Naive thymus-derived CD8-positive, alpha-beta T cell (primary cell): ENCODE data around the gene GLB1L3. TPM values are rescaled to one million over a fixed set of nuclear protein-coding genes. Genes with fewer than 3 reads are reported as not detected.
A peak's percentile ranks its signal among the peaks of the same experiment; 100 is the strongest.

Experiments
- ATAC-seq, 2 donors: fragments of 150-1000 bp; cut with Tn5 transposase in 1 of 2; sonication (Bioruptor Pico), chemical (Tn5 transposase) in 1 of 2; 1 replicate in 1 of 2; 2 replicates in 1 of 2; pipeline ENCODE4 v1.10.0; 2021; ENCODE audit warnings: mild to moderate bottlenecking in 2 of 2, moderate library complexity in 2 of 2
- POLR2A ChIA-PET: fragments of 350-600 bp; sonication (Branson Sonifier 250); formaldehyde crosslinking; loops from one replicate; lab custom pipeline; 2021; ENCODE audit warnings: antibody characterized with exemption; lab: Charles Lee
- DNase-seq, 10 donors: peaks; one replicate each; pipeline versions ENCODE4 v3.0.0 to v3.0.0-alpha.2; 2020 to 2022
- H3K27ac Mint-ChIP-seq, 10 donors: one replicate each; pipeline ENCODE4 v1.8.0; 2020 to 2022; ENCODE audit warnings: mild to moderate bottlenecking in 10 of 10, mixed read lengths in 10 of 10, moderate library complexity in 4 of 10, inconsistent platforms in 1 of 10
- H3K27me3 Mint-ChIP-seq, 5 donors: one replicate each; pipeline ENCODE4 v1.8.0; 2021 to 2022; ENCODE audit warnings: mixed read lengths in 5 of 5
- H3K36me3 Mint-ChIP-seq, 3 donors: one replicate each; pipeline ENCODE4 v1.8.0; 2020 to 2022; ENCODE audit warnings: mixed read lengths in 3 of 3, mild to moderate bottlenecking in 2 of 3, inconsistent platforms in 1 of 3
- H3K4me1 Mint-ChIP-seq, 4 donors: one replicate each; pipeline ENCODE4 v1.8.0; 2021 to 2022; ENCODE audit warnings: mixed read lengths in 4 of 4
- H3K4me3 Mint-ChIP-seq, 10 donors: one replicate each; pipeline ENCODE4 v1.8.0; 2020 to 2022; ENCODE audit warnings: mild to moderate bottlenecking in 10 of 10, mixed read lengths in 10 of 10, moderate library complexity in 6 of 10, inconsistent platforms in 1 of 10
- H3K9me3 Mint-ChIP-seq, 9 donors: one replicate each; pipeline ENCODE4 v1.8.0; 2020 to 2022; ENCODE audit warnings: mixed read lengths in 9 of 9, mild to moderate bottlenecking in 3 of 9, inconsistent platforms in 1 of 9, moderate library complexity in 1 of 9
- polyA plus RNA-seq, 3 donors: library from polyadenylated mRNA; unstranded; fragments of 300-500 nt; fragmentation: Illumina TruSeq; gene quantifications; one replicate each; pipeline ENCODE4 v1.2.3, GENCODE V29; 2021
- total RNA-seq, 8 experiments: library from RNA in 2 of 8; stranded (reverse) in 2 of 8; gene quantifications; one replicate each; pipeline ENCODE4 v1.2.3 and lab custom pipeline; 2021 to 2026

The GLB1L3 gene, protein sequence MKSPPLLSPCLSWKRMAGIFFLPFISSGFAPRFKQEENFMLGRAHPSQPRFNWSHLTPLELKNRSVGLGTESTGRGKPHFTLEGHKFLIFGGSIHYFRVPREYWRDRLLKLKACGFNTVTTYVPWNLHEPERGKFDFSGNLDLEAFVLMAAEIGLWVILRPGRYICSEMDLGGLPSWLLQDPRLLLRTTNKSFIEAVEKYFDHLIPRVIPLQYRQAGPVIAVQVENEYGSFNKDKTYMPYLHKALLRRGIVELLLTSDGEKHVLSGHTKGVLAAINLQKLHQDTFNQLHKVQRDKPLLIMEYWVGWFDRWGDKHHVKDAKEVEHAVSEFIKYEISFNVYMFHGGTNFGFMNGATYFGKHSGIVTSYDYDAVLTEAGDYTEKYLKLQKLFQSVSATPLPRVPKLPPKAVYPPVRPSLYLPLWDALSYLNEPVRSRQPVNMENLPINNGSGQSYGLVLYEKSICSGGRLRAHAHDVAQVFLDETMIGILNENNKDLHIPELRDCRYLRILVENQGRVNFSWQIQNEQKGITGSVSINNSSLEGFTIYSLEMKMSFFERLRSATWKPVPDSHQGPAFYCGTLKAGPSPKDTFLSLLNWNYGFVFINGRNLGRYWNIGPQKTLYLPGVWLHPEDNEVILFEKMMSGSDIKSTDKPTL
- total RNA-seq (1 to 10 TPM; 1.2 TPM), polyA plus RNA-seq (1 to 10 TPM; 2.0 to 2.5 (median 2.2) TPM), total RNA-seq (lab: John Stamatoyannopoulos, UW) (2.4 to 9.3 (median 3.8) reads per million in 6 experiments)

DNA sequence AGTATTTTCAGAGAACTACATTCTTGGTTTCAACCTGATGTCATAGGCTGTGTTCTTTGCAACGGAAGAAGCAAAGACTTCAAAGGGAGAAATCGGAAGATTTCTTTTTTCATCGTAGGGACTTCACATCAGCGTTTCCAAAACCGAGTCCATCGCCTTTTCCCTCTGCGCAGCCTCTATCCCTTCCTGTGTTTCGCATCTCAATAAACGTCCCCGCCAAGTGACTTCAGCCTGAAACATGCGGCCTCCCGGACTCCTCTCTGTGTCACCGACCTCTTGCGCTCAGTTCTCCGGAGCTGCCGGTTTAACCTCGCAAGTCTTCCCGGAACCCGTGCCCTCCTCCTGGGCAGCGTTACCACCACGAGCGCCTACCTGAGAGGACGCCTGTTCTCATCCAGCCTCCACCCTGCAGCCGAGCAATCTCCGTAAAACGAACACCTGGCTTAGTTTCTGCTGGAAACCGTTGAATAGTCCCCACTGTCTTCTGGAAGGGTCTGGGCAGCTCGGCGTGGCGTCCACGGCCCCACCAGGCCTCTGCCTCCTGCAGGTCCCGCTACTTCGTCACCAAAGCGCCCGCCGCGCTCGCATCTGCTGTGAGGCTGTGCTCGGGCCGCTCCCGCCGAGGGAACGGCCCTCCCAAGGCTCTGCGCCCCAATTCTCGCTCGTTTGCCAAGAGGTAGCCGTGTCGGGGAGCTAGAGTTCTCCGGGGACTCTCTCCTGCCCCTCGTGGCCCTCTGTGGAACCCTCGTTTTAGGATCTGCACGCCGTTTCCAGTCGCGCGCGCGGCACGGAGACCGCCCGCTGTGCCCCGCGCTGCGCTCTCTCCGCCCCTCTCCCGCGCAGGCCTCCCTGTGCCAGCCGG is at the start of gene GLB1L3:
GLB1L3 (plus strand) TSS at position 846 of the 862 bp plus-strand sequence. CDS start 362 bp downstream, outside the sequence.
- POLR2A ChIA-PET: interaction anchor here (1.8 to 4.7 kb wide), 2 partner anchors 22 to 51 kb away, joined by 10 to 41 read pairs; partner anchors contain the start of genes ACAD8, NCAPD3 and VPS26B
- Mint-ChIP-seq H3K36me3 (peaks cover 0 to 3% (median 0%) of the 10 kb centered on the region in 3 donors), H3K4me1 (peaks cover 18 to 54% (median 44%) of the 10 kb centered on the region in 4 donors), H3K27ac (peak within 1 kb of the TSS; percentile 64 to 95 (median 92)), H3K4me3 (peak within 1 kb of the TSS; percentile 86 to 99 (median 94)), H3K27me3 (peaks cover 0 to 38% (median 0%) of the 10 kb centered on the region in 5 donors), H3K9me3 (peaks cover 0 to 11% (median 0%) of the 10 kb centered on the region in 9 donors)
- DNase-seq (peak; percentile 52 to 86 (median 78)), ATAC-seq (peak; percentile 90 to 91)

DNA sequence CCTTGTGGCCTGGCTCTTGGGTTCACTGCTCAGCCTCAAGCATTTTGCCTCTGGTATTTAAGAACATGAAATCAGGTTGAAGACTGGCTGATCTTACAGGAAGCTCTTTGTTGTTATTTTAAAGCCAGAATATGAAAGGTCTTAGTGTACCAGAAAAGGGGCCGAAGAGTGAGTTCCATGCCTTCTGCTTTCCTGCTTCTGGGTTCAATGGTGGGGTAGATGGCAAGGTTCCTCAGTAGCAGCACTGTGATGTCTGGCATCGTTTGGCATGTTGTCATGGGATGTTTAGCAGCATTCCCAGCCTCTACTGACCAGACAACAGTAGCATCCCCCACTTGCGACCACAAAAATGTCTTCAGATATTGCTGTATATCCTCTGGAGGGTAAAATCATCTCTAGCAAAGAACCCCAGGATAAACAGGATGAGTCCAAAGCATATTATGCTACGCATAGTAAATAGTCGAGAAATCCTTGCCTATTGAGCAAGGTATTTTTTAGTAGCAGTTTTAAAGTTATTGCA is 49.3 kb upstream of the GLB1L3 start:
- H3K36me3 Mint-ChIP-seq: peaks cover 0 to 7% (median 1%) of the 10 kb centered on the region in 3 donors
- no peaks in the 10 kb centered on the region for H3K27me3 Mint-ChIP-seq
- H3K4me3 Mint-ChIP-seq: peak overlapping the region; percentile 67 to 98 (median 93)
- ATAC-seq (no peak), DNase-seq (no peak)
- POLR2A ChIA-PET: interaction anchor here (1.2 to 7.8 kb wide), 2 partner anchors 24 to 192 kb away, joined by 3 to 115 read pairs; partner anchors contain the start of genes ACAD8 and THYN1
- H3K9me3 Mint-ChIP-seq: no peaks in the 10 kb centered on the region
- H3K27ac Mint-ChIP-seq: peak overlapping the region; percentile 25 to 88 (median 61)
- peaks cover 55 to 87% (median 79%) of the 10 kb centered on the region in 4 donors for H3K4me1 Mint-ChIP-seq

DNA sequence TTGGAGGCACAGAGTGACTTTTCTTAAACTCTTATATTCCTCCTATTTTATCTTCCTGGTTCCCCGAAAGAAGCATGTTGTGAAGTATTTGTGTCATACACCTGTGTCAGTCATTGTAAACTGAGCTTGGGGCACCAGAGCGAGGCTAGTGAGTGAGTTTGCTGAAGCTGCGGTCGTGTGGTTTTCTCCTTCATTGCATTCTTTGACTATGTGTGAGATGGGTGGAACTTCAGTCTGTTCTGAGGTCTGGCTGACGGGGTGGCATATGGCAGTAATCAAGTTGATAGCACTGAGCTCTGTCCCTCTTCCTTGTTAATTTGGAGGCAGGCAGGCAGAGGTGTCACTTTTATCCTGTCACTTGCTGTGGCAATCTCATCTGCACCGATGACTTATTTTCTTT is 47.6 kb upstream of the GLB1L3 start:
- H3K9me3 Mint-ChIP-seq: no peaks in the 10 kb centered on the region
- DNase-seq (peak in 7 of 10 donors; percentile 7 to 43 (median 25)), ATAC-seq (peak in 1 of 2 donors; percentile 8)
- H3K27me3 Mint-ChIP-seq: no peaks in the 10 kb centered on the region
- H3K36me3 Mint-ChIP-seq: peaks cover 0 to 10% (median 1%) of the 10 kb centered on the region in 3 donors
- H3K27ac Mint-ChIP-seq: peak overlapping the region in 5 of 10 donors; percentile 27 to 57 (median 43)
- H3K4me3 Mint-ChIP-seq: peak overlapping the region; percentile 2 to 98 (median 51)
- POLR2A ChIA-PET: interaction anchor here (0.6 to 7.8 kb wide), 3 partner anchors 22 to 107 kb away, joined by 3 to 115 read pairs (median 4); partner anchors contain the start of genes ACAD8 and THYN1
- H3K4me1 Mint-ChIP-seq: peaks cover 48 to 90% (median 76%) of the 10 kb centered on the region in 4 donors

DNA sequence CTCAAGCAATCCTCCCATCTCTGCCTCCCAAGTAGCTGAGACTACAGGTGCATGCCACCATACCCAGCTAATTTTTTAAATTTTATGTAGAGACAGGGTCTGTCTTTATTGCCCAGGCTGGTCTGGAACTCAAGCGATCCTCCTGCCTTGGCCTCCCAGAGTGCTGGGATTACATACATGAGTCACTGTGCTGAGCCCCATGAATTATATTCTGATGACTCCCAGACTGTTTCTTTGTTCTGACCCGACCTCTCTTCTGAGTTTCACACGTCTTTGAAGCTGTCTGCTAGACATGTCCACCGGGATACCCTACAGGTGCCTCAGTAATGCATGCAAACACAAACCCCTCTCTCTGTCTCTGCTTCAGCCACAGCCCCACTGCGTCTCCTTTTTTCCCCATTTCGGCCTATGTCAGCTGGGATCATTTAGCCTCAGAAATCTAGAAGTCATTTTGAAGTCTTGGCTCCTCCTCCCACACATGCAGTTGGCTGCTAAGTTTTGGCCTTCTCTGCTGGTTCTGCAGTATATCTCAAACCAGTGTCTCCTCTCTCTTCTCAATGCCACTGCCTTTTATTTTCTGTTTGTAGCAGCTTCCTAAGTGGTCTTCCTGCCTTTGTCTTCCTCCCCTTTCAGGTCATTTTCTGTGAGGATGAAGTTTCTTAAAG is 46.9 kb upstream of the GLB1L3 start:
- Mint-ChIP-seq H3K4me1 (peaks cover 48 to 88% (median 74%) of the 10 kb centered on the region in 4 donors), H3K9me3 (no peaks in the 10 kb centered on the region), H3K27ac (peak overlapping the region in 8 of 10 donors; percentile 27 to 84 (median 56)), H3K4me3 (peak overlapping the region; percentile 12 to 98 (median 61)), H3K36me3 (peaks cover 0 to 10% (median 0%) of the 10 kb centered on the region in 3 donors), H3K27me3 (no peaks in the 10 kb centered on the region)
- DNase-seq (no peak), ATAC-seq (no peak)
- POLR2A ChIA-PET: interaction anchor here (0.6 to 7.8 kb wide), 2 partner anchors 22 to 45 kb away, joined by 4 to 115 read pairs; partner anchors contain the start of genes ACAD8 and THYN1

DNA sequence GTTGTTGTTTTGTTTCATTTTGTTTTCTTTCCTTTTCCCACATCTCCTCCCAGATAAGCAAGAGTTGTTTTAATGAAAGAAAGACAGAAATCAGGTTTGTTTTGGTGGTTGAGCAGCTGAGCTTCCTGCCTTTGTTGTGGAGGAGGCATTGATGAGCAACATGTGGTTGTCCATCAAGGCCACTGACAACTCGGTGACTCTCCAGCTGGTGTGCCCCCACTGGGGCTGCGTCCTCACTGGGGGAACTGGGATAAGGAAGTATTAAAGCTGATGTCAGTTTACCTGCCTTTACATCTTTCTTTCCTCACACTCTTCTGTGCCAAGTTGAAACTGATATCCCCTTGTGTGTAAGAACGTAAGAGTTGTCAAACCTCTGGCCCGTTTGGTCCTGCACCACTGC is 45.8 kb upstream of the GLB1L3 start:
- no peak for DNase-seq
- POLR2A ChIA-PET: interaction anchor here (7.8 kb wide), 1 partner anchor 20 kb away, joined by 115 read pairs; the partner anchor contains the start of genes ACAD8 and THYN1
- H3K36me3 Mint-ChIP-seq: peaks cover 0 to 18% (median 0%) of the 10 kb centered on the region in 3 donors
- no peak for ATAC-seq
- no peaks in the 10 kb centered on the region for H3K27me3 Mint-ChIP-seq
- peaks cover 48 to 85% (median 74%) of the 10 kb centered on the region in 4 donors for H3K4me1 Mint-ChIP-seq
- H3K4me3 Mint-ChIP-seq: peak overlapping the region in 7 of 10 donors; percentile 29 to 98 (median 64)
- peak overlapping the region in 9 of 10 donors; percentile 17 to 84 (median 54) for H3K27ac Mint-ChIP-seq
- H3K9me3 Mint-ChIP-seq: no peaks in the 10 kb centered on the region

DNA sequence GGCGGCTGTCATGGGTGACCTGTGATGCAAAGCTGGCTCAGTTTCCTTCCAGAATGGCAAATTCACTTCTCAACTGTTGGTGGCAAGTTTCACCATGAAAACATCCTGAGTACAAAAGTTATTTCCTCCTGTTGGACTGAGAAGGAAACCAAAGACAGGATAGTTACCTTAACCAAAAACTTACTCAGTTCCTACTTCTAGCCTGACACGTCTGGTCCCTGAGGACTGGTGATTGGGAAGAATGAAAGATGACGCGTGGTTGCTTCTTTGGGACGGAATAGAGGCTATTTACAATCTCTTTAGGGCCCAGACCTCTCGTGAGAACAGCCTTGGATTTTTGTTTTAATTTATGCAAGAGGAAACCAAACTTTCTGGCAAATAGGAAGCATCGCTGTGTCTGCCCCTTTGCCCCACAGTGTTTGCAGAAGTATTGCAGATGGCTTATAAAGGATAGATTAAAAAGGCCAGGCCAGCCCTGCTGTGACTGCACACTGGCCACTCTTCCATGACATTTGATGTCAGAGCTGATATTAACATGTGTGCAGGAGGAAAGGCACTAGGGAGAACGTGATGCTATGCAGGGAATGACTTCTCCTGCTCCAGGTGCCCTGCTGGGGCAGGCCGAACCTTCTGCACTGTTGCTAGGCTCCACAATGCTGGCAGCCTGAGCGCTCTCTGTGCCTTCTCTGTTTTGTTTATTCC is 44.1 kb upstream of the GLB1L3 start:
- Mint-ChIP-seq H3K36me3 (peaks cover 0 to 36% (median 4%) of the 10 kb centered on the region in 3 donors), H3K4me1 (peaks cover 36 to 68% (median 57%) of the 10 kb centered on the region in 4 donors), H3K27ac (peak overlapping the region in 4 of 10 donors; percentile 19 to 69 (median 61)), H3K27me3 (no peaks in the 10 kb centered on the region), H3K4me3 (peak overlapping the region in 2 of 10 donors; percentile 19 to 36), H3K9me3 (no peaks in the 10 kb centered on the region)
- POLR2A ChIA-PET: interaction anchor here (1.9 kb wide), 1 partner anchor 21 kb away, joined by 4 read pairs; the partner anchor contains the start of genes ACAD8 and THYN1
- DNase-seq: no peak
- ATAC-seq: no peak

DNA sequence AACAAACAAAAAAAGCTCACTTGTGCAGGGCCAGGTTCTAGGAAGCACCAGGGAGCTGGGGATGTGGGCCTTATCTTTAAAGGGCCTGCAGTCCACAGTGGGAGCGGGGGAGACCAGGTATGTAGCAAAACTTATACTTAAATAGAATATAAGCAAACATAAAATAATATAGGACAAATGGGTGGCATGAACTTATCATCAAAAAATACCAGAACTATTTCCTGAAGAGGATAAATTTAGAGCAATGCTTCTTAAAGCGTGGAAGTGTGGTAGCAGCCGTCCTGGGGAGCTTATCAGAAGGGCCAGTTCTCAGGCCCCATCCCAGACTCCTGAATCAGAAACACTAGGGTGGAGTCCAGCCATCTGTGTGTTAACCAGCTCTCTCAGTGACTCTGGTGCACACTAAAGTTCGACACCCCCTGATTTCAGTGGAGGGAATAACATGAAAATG is 42.4 kb upstream of the GLB1L3 start:
- DNase-seq (no peak), ATAC-seq (no peak)
- peak overlapping the region in 2 of 10 donors; percentile 15 to 43 for H3K27ac Mint-ChIP-seq
- H3K36me3 Mint-ChIP-seq: peaks cover 0 to 48% (median 4%) of the 10 kb centered on the region in 3 donors
- peaks cover 30 to 51% (median 42%) of the 10 kb centered on the region in 4 donors for H3K4me1 Mint-ChIP-seq
- H3K4me3 Mint-ChIP-seq: no peak overlapping the region
- POLR2A ChIA-PET: interaction anchor here (1.1 to 1.9 kb wide), 3 partner anchors 9 to 20 kb away, joined by 3 to 9 read pairs (median 4); partner anchors contain the start of genes ACAD8, THYN1 and VPS26B
- H3K9me3 Mint-ChIP-seq: no peaks in the 10 kb centered on the region
- H3K27me3 Mint-ChIP-seq: no peaks in the 10 kb centered on the region

DNA sequence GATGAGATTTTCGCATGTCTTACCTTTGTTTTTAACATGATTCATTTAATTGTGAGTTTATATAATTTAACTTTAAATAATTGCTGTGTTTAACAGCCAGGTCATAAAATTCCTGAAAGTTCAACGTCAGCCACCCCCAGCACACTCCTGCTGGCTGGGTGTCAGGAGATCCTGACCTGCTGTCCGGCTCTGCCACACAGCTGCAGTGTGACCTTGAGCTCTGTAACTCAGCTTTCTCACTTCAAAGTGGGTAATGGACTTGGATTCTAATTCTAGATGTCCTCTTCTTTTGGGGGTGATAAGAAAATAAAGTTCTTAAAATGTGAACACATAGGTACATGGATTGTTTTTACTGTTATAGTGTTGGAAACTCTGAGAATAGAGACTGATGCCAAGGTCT is 40.8 kb upstream of the GLB1L3 start:
- no peaks in the 10 kb centered on the region for H3K9me3 Mint-ChIP-seq
- peaks cover 17 to 36% (median 26%) of the 10 kb centered on the region in 4 donors for H3K4me1 Mint-ChIP-seq
- DNase-seq: no peak
- no peaks in the 10 kb centered on the region for H3K27me3 Mint-ChIP-seq
- H3K4me3 Mint-ChIP-seq: no peak overlapping the region
- POLR2A ChIA-PET: interaction anchor here (1.7 kb wide), 1 partner anchor 10 kb away, joined by 9 read pairs; the partner anchor contains the start of gene VPS26B
- peaks cover 0 to 58% (median 4%) of the 10 kb centered on the region in 3 donors for H3K36me3 Mint-ChIP-seq
- peak overlapping the region in 1 of 10 donors; percentile 75 for H3K27ac Mint-ChIP-seq
- no peak for ATAC-seq

DNA sequence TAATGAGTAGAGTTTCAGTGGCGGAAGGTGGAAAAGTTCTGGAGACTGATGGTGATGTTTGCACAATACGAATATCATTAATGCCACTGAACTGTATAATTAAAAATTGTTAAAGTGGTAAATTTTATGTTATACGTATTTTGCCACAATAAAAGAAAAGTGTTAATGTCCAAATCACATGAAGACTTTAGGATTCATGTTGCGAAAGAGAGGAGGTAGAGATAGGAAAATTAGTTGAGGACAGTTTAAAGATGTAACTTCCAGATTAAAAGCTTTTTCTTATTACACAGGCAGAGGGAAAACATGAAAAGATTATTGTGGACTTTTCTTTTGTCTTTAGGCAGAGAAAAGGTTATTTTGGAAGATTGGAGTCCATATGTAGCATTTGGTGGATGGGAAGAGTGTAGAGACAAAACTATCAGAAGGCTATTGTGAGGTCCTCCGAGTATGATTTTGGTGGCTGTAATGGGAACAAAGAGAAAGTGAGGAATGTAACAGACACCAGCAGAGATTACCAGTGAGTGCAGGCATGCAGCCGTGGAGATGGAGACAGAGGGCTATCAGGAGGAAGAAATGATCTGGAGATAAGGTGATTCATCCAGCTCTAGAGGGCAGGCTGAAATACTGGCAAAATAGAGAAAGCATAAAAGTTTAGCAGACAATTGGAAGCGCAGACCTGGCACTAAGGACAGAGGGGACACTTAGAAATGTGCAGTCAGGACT is 39.2 kb upstream of the GLB1L3 start:
- Mint-ChIP-seq H3K27me3 (no peaks in the 10 kb centered on the region), H3K4me1 (peaks cover 9 to 20% (median 17%) of the 10 kb centered on the region in 4 donors), H3K27ac (peak overlapping the region in 4 of 10 donors; percentile 2 to 77 (median 16)), H3K4me3 (no peak overlapping the region), H3K9me3 (no peaks in the 10 kb centered on the region), H3K36me3 (peaks cover 0 to 64% (median 6%) of the 10 kb centered on the region in 3 donors)
- ATAC-seq (no peak), DNase-seq (no peak)
- POLR2A ChIA-PET: interaction anchor here (1.0 kb wide), 1 partner anchor 12 kb away, joined by 3 read pairs; no protein-coding TSS in a partner anchor
